ENCODE results near the gene HSPA12A. TPM values are rescaled to one million over a fixed set of nuclear protein-coding genes. Genes with fewer than 3 reads are reported as not detected.
A peak's percentile ranks its signal among the peaks of the same experiment; 100 is the strongest.
"Not testable (repeated sequence)": the region's sequence is repeated elsewhere in the genome, so short reads cannot be mapped to it uniquely, and the experiment has no call there.

HSPA12A gene
- polyA plus RNA-seq, 2 of the 4 experiments (the other 2 are of a cell fraction), result 16.9 to 17.0 TPM

DNA sequence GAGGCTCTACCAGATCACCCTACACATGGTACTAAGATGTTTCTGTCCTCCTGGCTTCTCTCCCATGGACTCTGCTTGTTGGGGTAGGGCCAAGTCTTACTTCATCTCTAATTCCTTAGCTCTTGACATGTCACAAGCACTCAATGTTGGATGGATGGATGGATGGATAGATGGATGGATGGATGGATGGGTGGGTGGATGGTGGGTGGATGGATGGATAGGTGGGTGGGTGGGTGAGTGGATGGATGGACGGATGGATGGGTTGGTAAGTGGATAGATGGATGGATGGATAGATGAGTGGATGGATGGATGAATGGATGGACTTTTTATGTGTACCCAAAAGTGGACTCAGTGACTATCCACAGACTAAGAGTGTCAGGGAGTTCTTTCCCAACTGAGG is 28.5 kb downstream of the HSPA12A start:
- no peak for TF ChIP-seq HOXB13 (CRISPR knock-in tag; IDR thresholded peaks at IDR 0.05; ENCODE audit: low read depth)
- no peak for TF ChIP-seq HOXB5 (CRISPR knock-in tag; IDR thresholded peaks at IDR 0.05)
- CTCF ChIA-PET, result interaction anchor here (1.0 kb wide), 1 partner anchor 83 kb away, joined by 3 read pairs; no protein-coding TSS in a partner anchor
- WGBS (ENCODE audit: missing lambda C conversion rate), result 83% methylated on average over 1 of the region's 1 CpG
- H3K4me1 ChIP-seq, result no peaks in the 10 kb centered on the region
- ATAC-seq (no peak), DNase-seq (ENCODE audit: low read depth in 1 of 2, low spot score in 1 of 2) (no peak), FAIRE-seq (no peak)
- no peak overlapping the region for H3K4me3 ChIP-seq
- no peak overlapping the region for H3K4me2 ChIP-seq
- no peak overlapping the region for H3K27ac ChIP-seq
- H3K9me3 ChIP-seq, result no peaks in the 10 kb centered on the region
- POLR2A ChIA-PET, result no interaction called here

DNA sequence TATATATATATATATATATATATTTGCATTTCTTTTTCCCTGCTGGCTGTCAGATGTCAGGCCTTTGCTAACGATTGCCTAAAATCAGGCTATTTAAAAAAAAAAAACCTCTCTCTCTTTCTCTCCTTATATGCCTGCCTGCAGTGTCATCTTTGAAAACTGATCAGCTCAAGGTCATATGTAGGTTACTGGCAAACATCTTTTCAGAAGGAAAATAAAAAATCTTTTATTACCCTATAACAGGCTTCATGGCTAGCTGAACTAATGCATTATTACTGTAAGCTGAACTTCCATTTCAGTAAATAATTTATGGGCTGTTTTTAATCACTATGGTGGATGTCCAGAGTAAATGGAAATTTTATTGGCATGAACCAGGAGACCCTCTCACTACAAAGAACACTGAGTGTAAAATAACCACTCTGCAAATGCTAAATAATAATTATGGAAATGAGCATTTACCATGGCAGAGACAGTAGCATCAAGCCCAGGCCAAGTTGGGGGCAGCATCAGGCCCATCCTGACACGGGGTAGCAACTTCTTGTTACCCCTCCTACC is 29.3 kb downstream of the HSPA12A start:
- no peaks in the 10 kb centered on the region for H3K9me3 ChIP-seq
- no peak overlapping the region for H3K4me2 ChIP-seq
- WGBS (ENCODE audit: missing lambda C conversion rate), result 95% methylated on average over 2 of the region's 2 CpGs
- TF ChIP-seq POLR2AphosphoS2 (conservative IDR thresholded peaks at IDR 0.05; ENCODE audit: low read length) (no peak), RARB (CRISPR knock-in tag; IDR thresholded peaks at IDR 0.05) (no peak), HOXB13 (CRISPR knock-in tag; IDR thresholded peaks at IDR 0.05; ENCODE audit: low read depth) (no peak), MAX (IDR thresholded peaks at IDR 0.05) (no peak), MAZ (IDR thresholded peaks at IDR 0.05; ENCODE audit: borderline replicate concordance, low read depth, low read length) (no peak), HDAC2 (IDR thresholded peaks at IDR 0.05) (no peak), BHLHE40 (IDR thresholded peaks at IDR 0.05; ENCODE audit: low read depth, low read length) (no peak), ZFP36 (IDR thresholded peaks at IDR 0.05; ENCODE audit: borderline replicate concordance, partially characterized antibody) (no peak), ESRRA (IDR thresholded peaks at IDR 0.05; ENCODE audit: borderline replicate concordance, low read length) (no peak), PHF8 (IDR thresholded peaks at IDR 0.05; ENCODE audit: borderline replicate concordance, low read depth) (no peak), POLR2A (IDR thresholded peaks at IDR 0.05; ENCODE audit: low read length) (no peak), JUNB (IDR thresholded peaks at IDR 0.05) (no peak), ZC3H11A (IDR thresholded peaks at IDR 0.05) (no peak), RNF2 (IDR thresholded peaks at IDR 0.05; ENCODE audit: borderline replicate concordance, low read depth) (no peak), HOXA7 (CRISPR knock-in tag; IDR thresholded peaks at IDR 0.05) (no peak), CHD2 (IDR thresholded peaks at IDR 0.05; ENCODE audit: low read length, partially characterized antibody) (no peak), KDM1A (IDR thresholded peaks at IDR 0.05; ENCODE audit: low read depth) (no peak), KDM5A (IDR thresholded peaks at IDR 0.05) (no peak), HEYL (CRISPR knock-in tag; IDR thresholded peaks at IDR 0.05) (no peak), JUN (IDR thresholded peaks at IDR 0.05) (no peak)
- H3K4me3 ChIP-seq, result no peak overlapping the region
- no peak overlapping the region for H3K27ac ChIP-seq
- ChIA-PET POLR2A (no interaction called here), CTCF (interaction anchor here (0.6 to 1.0 kb wide), 4 partner anchors 8 to 170 kb away, joined by 3 to 4 read pairs (median 3); no protein-coding TSS in a partner anchor)
- no peak for FAIRE-seq
- H3K4me1 ChIP-seq, result no peaks in the 10 kb centered on the region
- ATAC-seq, result no peak
- DNase-seq (ENCODE audit: low read depth in 1 of 2, low spot score in 1 of 2), result no peak

DNA sequence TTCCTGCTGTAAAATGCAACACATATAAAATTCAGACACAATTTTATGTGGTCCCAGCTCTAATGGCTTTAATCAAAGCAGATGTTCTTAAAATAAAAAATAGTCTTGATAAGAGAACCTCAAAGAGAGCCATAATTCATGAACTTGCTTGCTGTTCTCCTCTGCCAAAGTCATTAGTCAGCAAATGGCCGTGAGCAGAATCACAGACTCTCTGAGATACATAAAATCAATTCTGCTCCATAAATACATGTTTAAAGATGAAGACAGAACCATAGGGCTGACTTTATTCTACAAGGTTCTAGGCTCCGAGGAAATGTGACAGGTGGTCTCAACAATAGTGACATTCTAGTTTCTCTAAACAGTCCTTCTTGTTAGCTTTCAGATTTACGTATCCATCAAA is 29.8 kb downstream of the HSPA12A start:
- 90% methylated on average over 3 of the region's 3 CpGs for WGBS (ENCODE audit: missing lambda C conversion rate)
- DNase-seq (ENCODE audit: low read depth in 1 of 2, low spot score in 1 of 2) (no peak), FAIRE-seq (no peak), ATAC-seq (no peak)
- POLR2A ChIA-PET, result no interaction called here
- TF ChIP-seq, protein P1, sequence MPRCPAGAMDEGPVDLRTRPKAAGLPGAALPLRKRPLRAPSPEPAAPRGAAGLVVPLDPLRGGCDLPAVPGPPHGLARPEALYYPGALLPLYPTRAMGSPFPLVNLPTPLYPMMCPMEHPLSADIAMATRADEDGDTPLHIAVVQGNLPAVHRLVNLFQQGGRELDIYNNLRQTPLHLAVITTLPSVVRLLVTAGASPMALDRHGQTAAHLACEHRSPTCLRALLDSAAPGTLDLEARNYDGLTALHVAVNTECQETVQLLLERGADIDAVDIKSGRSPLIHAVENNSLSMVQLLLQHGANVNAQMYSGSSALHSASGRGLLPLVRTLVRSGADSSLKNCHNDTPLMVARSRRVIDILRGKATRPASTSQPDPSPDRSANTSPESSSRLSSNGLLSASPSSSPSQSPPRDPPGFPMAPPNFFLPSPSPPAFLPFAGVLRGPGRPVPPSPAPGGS (IDR thresholded peaks at IDR 0.05), result no peak
- TF ChIP-seq MAFK (IDR thresholded peaks at IDR 0.05; ENCODE audit: partially characterized antibody), result peak; percentile 57
- Histone ChIP-seq H3K4me2 (no peak overlapping the region), H3K9me3 (no peaks in the 10 kb centered on the region), H3K4me1 (no peaks in the 10 kb centered on the region), H3K27ac (no peak overlapping the region), H3K4me3 (no peak overlapping the region)
- CTCF ChIA-PET, result no interaction called here

DNA sequence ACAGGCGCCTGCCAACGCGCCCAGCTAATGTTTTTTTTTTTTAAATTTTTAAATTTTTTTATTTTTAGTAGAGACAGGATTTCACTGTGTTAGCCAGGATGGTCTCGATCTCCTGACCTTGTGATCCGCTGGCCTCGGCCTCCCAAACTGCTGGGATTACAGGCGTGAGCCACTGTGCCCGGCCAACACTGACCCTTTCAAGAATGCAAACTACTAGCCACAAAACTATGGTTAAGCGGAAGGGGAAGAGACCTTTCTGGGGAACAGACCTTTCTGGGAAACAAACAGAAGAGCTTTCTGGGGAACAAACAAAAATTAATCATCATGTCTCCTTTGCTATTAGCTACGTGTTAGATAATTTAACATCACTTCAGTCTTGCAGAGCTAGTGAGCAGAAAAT is 30.6 kb downstream of the HSPA12A start:
- H3K9me3 ChIP-seq; H3K4me3 ChIP-seq; DNase-seq (ENCODE audit: low read depth in 1 of 2, low spot score in 1 of 2); ATAC-seq; FAIRE-seq; H3K4me1 ChIP-seq; H3K27ac ChIP-seq; POLR2A ChIA-PET; H3K4me2 ChIP-seq: not testable (repeated sequence)
- 97% methylated on average over 10 of the region's 10 CpGs for WGBS (ENCODE audit: missing lambda C conversion rate)
- CTCF ChIA-PET, result interaction anchor here (0.7 to 1.5 kb wide), 2 partner anchors 10 to 37 kb away, joined by 3 to 4 read pairs; no protein-coding TSS in a partner anchor
